K562 (cell line): Measurements from ENCODE around the gene SYDE1. TPM values are rescaled to one million over a fixed set of nuclear protein-coding genes. Genes with fewer than 3 reads are reported as not detected.

ENCODE experiments used
- CREBBP ChIP-seq: IDR thresholded peaks from one replicate; pipeline ENCODE4 v1.6.1; 2012; ENCODE audit warnings: low read depth, mild to moderate bottlenecking, control low read depth, inconsistent platforms, low read length
- E2F1 ChIP-seq: sonication (generic); formaldehyde crosslinking; IDR thresholded peaks from 2 replicates; pipeline ENCODE4 v1.8.1; 2023; ENCODE audit warnings: mild to moderate bottlenecking, missing genetic modification reagents, moderate library complexity
- HDGF ChIP-seq: fragments of 450-650 bp; IDR thresholded peaks from 2 replicates; pipeline ENCODE4 v1.6.1; 2016
- JUND ChIP-seq, 2 experiments: IDR thresholded peaks; 2 replicates in 1 of 2; 3 replicates in 1 of 2; pipeline ENCODE4 v1.6.1; 2011; ENCODE audit warnings: borderline replicate concordance in 2 of 2, low read depth in 2 of 2, low read length in 2 of 2, improper control_type of control experiment in 1 of 2, missing biosample characterization in 1 of 2, missing genetic modification characterization in 1 of 2, missing genetic modification reagents in 1 of 2
- KDM5B ChIP-seq: fragments of 200-600 bp; sonication (generic); IDR thresholded peaks from 2 replicates; pipeline ENCODE4 v1.6.1; 2012; ENCODE audit warnings: low read depth, mild to moderate bottlenecking, moderate library complexity, low read length, control low read depth, inconsistent platforms; ENCODE audit not compliant: insufficient replicate concordance
- KLF1 ChIP-seq: fragments of 450-650 bp; IDR thresholded peaks from 2 replicates; pipeline ENCODE4 v1.6.1; 2016; ENCODE audit warnings: missing genetic modification characterization, missing compliant biosample characterization
- MAZ ChIP-seq, 2 experiments: fragments of 450-650 bp in 1 of 2; sonication (generic) in 1 of 2; formaldehyde crosslinking; IDR thresholded peaks in 1 of 2; conservative IDR thresholded peaks in 1 of 2; 2 replicates each; pipeline versions ENCODE4 v1.4.0 to v1.5.0; 2020; ENCODE audit warnings: mild to moderate bottlenecking in 1 of 2, missing genetic modification reagents in 1 of 2
- MEIS2 ChIP-seq: fragments of 450-650 bp; IDR thresholded peaks from 2 replicates; pipeline ENCODE4 v1.6.1; 2014; ENCODE audit warnings: mild to moderate bottlenecking; ENCODE audit not compliant: partially characterized antibody
- POLR2AphosphoS5 ChIP-seq: IDR thresholded peaks from 2 replicates; pipeline ENCODE4 v1.6.1; 2011; ENCODE audit warnings: mild to moderate bottlenecking, low read depth, low read length, moderate library complexity; ENCODE audit not compliant: control insufficient read depth, insufficient read depth
- RAD21 ChIP-seq, 2 experiments: fragments of 250-450 bp in 1 of 2; fragments of 450-650 bp in 1 of 2; sonication (Bioruptor Pico) in 1 of 2; formaldehyde crosslinking in 1 of 2; IDR thresholded peaks in 1 of 2; conservative IDR thresholded peaks in 1 of 2; 2 replicates each; pipeline versions ENCODE4 v1.4.0 to v1.8.0; 2020 to 2022; ENCODE audit warnings: mild to moderate bottlenecking in 2 of 2, moderate library complexity in 1 of 2
- TFAM ChIP-seq: fragments of 250-450 bp; sonication (Bioruptor Pico); conservative IDR thresholded peaks from 2 replicates; pipeline ENCODE4 v1.5.0; 2021; ENCODE audit warnings: mild to moderate bottlenecking, moderate library complexity
- ZFP91 ChIP-seq: sonication (generic); formaldehyde crosslinking; IDR thresholded peaks from 2 replicates; pipeline ENCODE4 v1.8.0; 2022; ENCODE audit warnings: mild to moderate bottlenecking, missing genetic modification reagents
- polyA plus RNA-seq, 8 experiments: library from polyadenylated mRNA; depleted of rRNA in 4 of 8; stranded (reverse) in 5 of 8; unstranded in 3 of 8; fragments of >200 nt; fragmentation: Nextera tagmentation in 2 of 8; fragmentation: Illumina TruSeq in 1 of 8; extraction: Ambion mirVana in 2 of 8; extraction: Trizol in 1 of 8; gene quantifications; 2 replicates each; pipeline versions ENCODE4 v1.2.1 to v1.2.3, GENCODE V29; 2011 to 2014; ENCODE audit warnings: inconsistent platforms in 1 of 8, missing spikeins in 1 of 8
- total RNA-seq, 7 experiments: library from RNA; depleted of rRNA in 6 of 7; stranded (reverse); fragments of >200 nt in 6 of 7; fragmentation: Illumina TruSeq in 2 of 7; extraction: Trizol in 2 of 7; gene quantifications; 2 replicates each; pipeline versions ENCODE4 v1.2.1 to v1.2.3, GENCODE V29; 2011 to 2021; ENCODE audit warnings: low replicate concordance in 1 of 7
- TF ChIP-seq, protein P1 (sequence below): fragments of 450-650 bp; formaldehyde crosslinking; IDR thresholded peaks from 2 replicates; pipeline ENCODE4 v1.4.0; 2022; ENCODE audit warnings: missing genetic modification characterization
- TF ChIP-seq, protein P2 (sequence below): sonication (generic); formaldehyde crosslinking; IDR thresholded peaks from 2 replicates; pipeline ENCODE4 v1.8.0; 2022; ENCODE audit warnings: missing genetic modification reagents, mild to moderate bottlenecking, borderline replicate concordance

The SYDE1 gene
- total and polyA plus RNA-seq, 9 of the 15 experiments (the other 6 are each of a cell fraction or from before 2014, with no cell fraction given) = 0.04 TPM; not detected in 8

GRCh38 chr19:15125232-15126067, 18.2 kb downstream of the SYDE1 start (continued):
- TF ChIP-seq E2F1 (no peak), ZFP91 (no peak), KLF1 (tag) (no peak), HDGF (no peak), MAZ (CRISPR knock-in tag; conservative IDR thresholded peaks at IDR 0.05 in 1 of 2, IDR thresholded peaks at IDR 0.05 in 1 of 2) (peak; percentile 77 to 83), KDM5B (peak; percentile 75), RAD21 (CRISPR knock-in tag; conservative IDR thresholded peaks at IDR 0.05 in 1 of 2, IDR thresholded peaks at IDR 0.05 in 1 of 2) (no peak), JUND (IDR thresholded peaks at IDR 0.05; ENCODE audit: borderline replicate concordance, low read depth, low read length) (no peak; the same call in 1 of the 2 replicates), JUND (tag; IDR thresholded peaks at IDR 0.05; ENCODE audit: borderline replicate concordance, low read depth, low read length) (peak; percentile 27; the same call in 2 of the 3 replicates), POLR2AphosphoS5 (peak; percentile 35; the same call in 1 of the 2 replicates), TFAM (CRISPR knock-in tag) (no peak), MEIS2 (peak; percentile 78), CREBBP (no peak)
- TF ChIP-seq, protein P1, sequence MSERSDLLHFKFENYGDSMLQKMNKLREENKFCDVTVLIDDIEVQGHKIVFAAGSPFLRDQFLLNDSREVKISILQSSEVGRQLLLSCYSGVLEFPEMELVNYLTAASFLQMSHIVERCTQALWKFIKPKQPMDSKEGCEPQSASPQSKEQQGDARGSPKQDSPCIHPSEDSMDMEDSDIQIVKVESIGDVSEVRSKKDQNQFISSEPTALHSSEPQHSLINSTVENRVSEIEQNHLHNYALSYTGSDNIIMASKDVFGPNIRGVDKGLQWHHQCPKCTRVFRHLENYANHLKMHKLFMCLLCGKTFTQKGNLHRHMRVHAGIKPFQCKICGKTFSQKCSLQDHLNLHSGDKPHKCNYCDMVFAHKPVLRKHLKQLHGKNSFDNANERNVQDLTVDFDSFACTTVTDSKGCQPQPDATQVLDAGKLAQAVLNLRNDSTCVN (CRISPR knock-in tag) = peak; percentile 86; the same call in 1 of the 2 replicates
- TF ChIP-seq, protein P2, sequence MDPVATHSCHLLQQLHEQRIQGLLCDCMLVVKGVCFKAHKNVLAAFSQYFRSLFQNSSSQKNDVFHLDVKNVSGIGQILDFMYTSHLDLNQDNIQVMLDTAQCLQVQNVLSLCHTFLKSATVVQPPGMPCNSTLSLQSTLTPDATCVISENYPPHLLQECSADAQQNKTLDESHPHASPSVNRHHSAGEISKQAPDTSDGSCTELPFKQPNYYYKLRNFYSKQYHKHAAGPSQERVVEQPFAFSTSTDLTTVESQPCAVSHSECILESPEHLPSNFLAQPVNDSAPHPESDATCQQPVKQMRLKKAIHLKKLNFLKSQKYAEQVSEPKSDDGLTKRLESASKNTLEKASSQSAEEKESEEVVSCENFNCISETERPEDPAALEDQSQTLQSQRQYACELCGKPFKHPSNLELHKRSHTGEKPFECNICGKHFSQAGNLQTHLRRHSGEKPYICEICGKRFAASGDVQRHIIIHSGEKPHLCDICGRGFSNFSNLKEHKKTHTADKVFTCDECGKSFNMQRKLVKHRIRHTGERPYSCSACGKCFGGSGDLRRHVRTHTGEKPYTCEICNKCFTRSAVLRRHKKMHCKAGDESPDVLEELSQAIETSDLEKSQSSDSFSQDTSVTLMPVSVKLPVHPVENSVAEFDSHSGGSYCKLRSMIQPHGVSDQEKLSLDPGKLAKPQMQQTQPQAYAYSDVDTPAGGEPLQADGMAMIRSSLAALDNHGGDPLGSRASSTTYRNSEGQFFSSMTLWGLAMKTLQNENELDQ (CRISPR knock-in tag) = peak; percentile 55; the same call in 1 of the 2 replicates
